Heart left ventricle (tissue), 16 donors: ENCODE data around the gene RAB11FIP4. TPM values are rescaled to one million over a fixed set of nuclear protein-coding genes. Genes with fewer than 3 reads are reported as not detected.

Experiments used
- ATAC-seq, 4 donors: fragments of 200-7000 bp; cut with Tn5 transposase; one replicate each; pipeline ENCODE4 v1.9.1; 2020 to 2022; ENCODE audit warnings: moderate library complexity in 4 of 4, mild to moderate bottlenecking in 3 of 4, moderate number of reproducible peaks in 1 of 4
- DNase-seq, 5 donors: peaks; one replicate each; pipeline ENCODE4 v3.0.0-alpha.2; 2020
- H3K27ac ChIP-seq, 12 donors: fragments of 200-600 bp; sonication (generic) in 4 of 12; one replicate each; pipeline versions ENCODE4 v1.5.0 to v1.8.0; 2016 to 2022; ENCODE audit warnings: mild to moderate bottlenecking in 2 of 12
- H3K27me3 ChIP-seq, 9 donors: fragments of 200-600 bp; sonication (generic) in 2 of 9; one replicate each; pipeline versions ENCODE4 v1.5.1 to v1.8.0; 2016 to 2022; ENCODE audit warnings: mild to moderate bottlenecking in 3 of 9
- H3K36me3 ChIP-seq, 9 donors: fragments of 200-600 bp; sonication (generic) in 2 of 9; one replicate each; pipeline versions ENCODE4 v1.5.0 to v1.8.0; 2018 to 2022; ENCODE audit warnings: mild to moderate bottlenecking in 2 of 9
- H3K4me1 ChIP-seq, 12 donors: fragments of 200-600 bp; sonication (generic) in 4 of 12; one replicate each; pipeline versions ENCODE4 v1.5.0 to v1.8.0; 2016 to 2022; ENCODE audit warnings: mild to moderate bottlenecking in 3 of 12
- H3K4me3 ChIP-seq, 12 donors: fragments of 200-600 bp; sonication (generic) in 4 of 12; one replicate each; pipeline versions ENCODE4 v1.5.0 to v1.8.0; 2017 to 2022; ENCODE audit warnings: mild to moderate bottlenecking in 9 of 12, moderate library complexity in 4 of 12
- H3K9me3 ChIP-seq, 12 donors: fragments of 200-600 bp; sonication (generic) in 4 of 12; one replicate each; pipeline versions ENCODE4 v1.5.0 to v1.8.0; 2016 to 2022; ENCODE audit warnings: mild to moderate bottlenecking in 1 of 12
- POLR2A ChIP-seq, 2 donors: fragments of 450-650 bp; IDR thresholded peaks; one replicate each; pipeline ENCODE4 v1.6.1; 2017; ENCODE audit warnings: antibody characterized with exemption in 2 of 2, mild to moderate bottlenecking in 2 of 2, moderate library complexity in 2 of 2
- WGBS, 4 donors: extraction: QIAGEN DNeasy Blood & Tissue Kit in 2 of 4; methylation state at CpG; one replicate each; pipeline versions ENCODE4 v1.1.5 to v1.1.7; 2013 to 2018; 5-methylcytosine and 5-hydroxymethylcytosine counted together
- intact Hi-C, 10 donors: fragments of 100-400 bp; cut with DNase I; formaldehyde crosslinking; loops; one replicate each; pipeline versions ENCODE4 v1.11.1 to v1.14.2; 2022
- polyA plus RNA-seq, 2 donors: library from polyadenylated mRNA; stranded (reverse); fragments of 200-250 nt; gene quantifications; one replicate each; pipeline ENCODE4 v1.2.3, GENCODE V29; 2013
- total RNA-seq, 9 donors: library from RNA; depleted of rRNA in 2 of 9; stranded (reverse); fragments of >200 nt in 2 of 9; fragmentation: NEBNext Ultra II Directional in 3 of 9; extraction: Animal tissue kit (Norgen Biotek cat#: 25700) in 3 of 9; gene quantifications; one replicate each; pipeline versions ENCODE4 v1.1.0 to v1.2.4, GENCODE V29; 2016 to 2023
- TF ChIP-seq, protein P1 (sequence below), 12 donors: fragments of 200-600 bp; sonication (generic) in 4 of 12; IDR thresholded peaks; one replicate each; pipeline versions ENCODE4 v1.5.0 to v1.8.0; 2018 to 2022; ENCODE audit warnings: antibody characterized with exemption in 12 of 12, mild to moderate bottlenecking in 5 of 12
- donor health status: ischemic (EF 13 %, LVEDD 7.1; RV severe dilation, severe dysfunction).
- donor health status: healthy with polysubstance abuse.
- donor health status: DM: no; HTN: yes; CAD: no.
- donor health status: DM: no; HTN: no; CAD: no.
- donor health status: ischemic (EF 25% LVEDD 6.9; RV normal size, moderate dysfunction).
- donor health status: ischemic (EF 25% LVEDD 5.7; RV mildly dilated, moderate dysfunction).
- donor health status: healthy.
- donor health status: DM: yes; HTN: yes; CAD: no.
- donor health status: ischemic (EF 35%, LVEDD 5.7; RV mildly dilated, moderate dysfunction).
- donor health status: nonischemic (EF 11% LVEDD 7.7; RV severe dilation, severe dysfunction).
- donor health status: DM: yes; HTN: yes; CAD: no.
- donor health status: PGD.
- donor health status: ischemic (EF 29% LVEDD 5.4; RV normal size, mild dysfunction).
- donor health status: nonischemic (EF 23%, LVEDD 6.1; RV moderate dilation, normal function).

The RAB11FIP4 gene
- total and polyA plus RNA-seq, 11 donors: 1.5 to 13.7 (median 8.3) TPM

DNA sequence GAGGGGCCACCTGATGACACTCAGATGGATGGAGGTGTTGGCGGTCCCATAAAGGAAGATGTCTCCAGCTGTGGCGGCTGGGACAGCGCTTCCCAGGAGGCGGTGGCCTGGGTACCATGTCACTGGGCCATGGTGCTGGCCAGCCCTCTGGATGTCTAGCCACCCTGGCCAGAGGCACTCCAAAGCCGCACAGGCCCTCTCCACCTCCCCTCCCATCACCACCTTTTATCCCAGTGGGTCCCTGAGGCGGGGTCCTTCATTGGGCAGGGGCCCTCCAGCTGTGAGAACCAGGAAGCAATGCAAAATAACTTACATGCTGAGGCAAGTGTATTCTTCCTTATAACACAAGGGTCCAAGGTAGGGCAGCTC, 23.1 kb downstream of the RAB11FIP4 start:
- Histone ChIP-seq H3K36me3 (no peaks in the 10 kb centered on the region), H3K4me3 (no peak overlapping the region), H3K4me1 (peaks cover 0 to 21% (median 8%) of the 10 kb centered on the region in 12 donors), H3K9me3 (no peaks in the 10 kb centered on the region), H3K27me3 (no peaks in the 10 kb centered on the region), H3K27ac (peak overlapping the region in 1 of 12 donors; percentile 34)
- no peak for ATAC-seq
- TF ChIP-seq, protein P1, sequence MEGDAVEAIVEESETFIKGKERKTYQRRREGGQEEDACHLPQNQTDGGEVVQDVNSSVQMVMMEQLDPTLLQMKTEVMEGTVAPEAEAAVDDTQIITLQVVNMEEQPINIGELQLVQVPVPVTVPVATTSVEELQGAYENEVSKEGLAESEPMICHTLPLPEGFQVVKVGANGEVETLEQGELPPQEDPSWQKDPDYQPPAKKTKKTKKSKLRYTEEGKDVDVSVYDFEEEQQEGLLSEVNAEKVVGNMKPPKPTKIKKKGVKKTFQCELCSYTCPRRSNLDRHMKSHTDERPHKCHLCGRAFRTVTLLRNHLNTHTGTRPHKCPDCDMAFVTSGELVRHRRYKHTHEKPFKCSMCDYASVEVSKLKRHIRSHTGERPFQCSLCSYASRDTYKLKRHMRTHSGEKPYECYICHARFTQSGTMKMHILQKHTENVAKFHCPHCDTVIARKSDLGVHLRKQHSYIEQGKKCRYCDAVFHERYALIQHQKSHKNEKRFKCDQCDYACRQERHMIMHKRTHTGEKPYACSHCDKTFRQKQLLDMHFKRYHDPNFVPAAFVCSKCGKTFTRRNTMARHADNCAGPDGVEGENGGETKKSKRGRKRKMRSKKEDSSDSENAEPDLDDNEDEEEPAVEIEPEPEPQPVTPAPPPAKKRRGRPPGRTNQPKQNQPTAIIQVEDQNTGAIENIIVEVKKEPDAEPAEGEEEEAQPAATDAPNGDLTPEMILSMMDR (IDR thresholded peaks at IDR 0.05): no peak
- no peak for TF ChIP-seq POLR2A (IDR thresholded peaks at IDR 0.05)
- intact Hi-C loops: no loop called here
- DNase-seq: no peak
- 77 to 89% (median 85%) methylated on average over 6 of the region's 6 CpGs for WGBS, 4 donors

DNA sequence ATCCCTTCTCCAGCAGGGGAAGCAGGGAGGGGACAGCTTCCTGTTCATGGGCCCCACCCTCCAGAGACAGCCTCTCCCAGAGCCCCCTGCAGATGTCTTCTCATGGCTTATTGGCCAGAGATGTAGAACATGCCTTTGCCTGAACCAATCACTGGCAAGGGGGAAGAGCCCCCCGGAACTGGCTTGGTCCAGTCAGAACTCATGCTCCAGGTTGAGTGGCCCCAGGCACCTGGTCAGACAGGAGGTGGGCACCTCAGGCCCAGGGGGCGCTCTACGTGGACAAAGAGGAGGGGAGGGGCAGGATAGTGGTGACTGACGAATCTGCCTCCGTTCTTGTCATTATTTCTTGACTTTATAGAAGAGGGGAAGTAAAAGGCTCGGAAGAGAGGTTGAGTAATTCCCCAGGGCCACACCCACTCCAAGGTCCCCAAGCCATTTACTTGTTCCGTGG, 23.6 kb downstream of the RAB11FIP4 start:
- H3K36me3 ChIP-seq: no peaks in the 10 kb centered on the region
- DNase-seq: peak in 1 of 5 donors; percentile 3

DNA sequence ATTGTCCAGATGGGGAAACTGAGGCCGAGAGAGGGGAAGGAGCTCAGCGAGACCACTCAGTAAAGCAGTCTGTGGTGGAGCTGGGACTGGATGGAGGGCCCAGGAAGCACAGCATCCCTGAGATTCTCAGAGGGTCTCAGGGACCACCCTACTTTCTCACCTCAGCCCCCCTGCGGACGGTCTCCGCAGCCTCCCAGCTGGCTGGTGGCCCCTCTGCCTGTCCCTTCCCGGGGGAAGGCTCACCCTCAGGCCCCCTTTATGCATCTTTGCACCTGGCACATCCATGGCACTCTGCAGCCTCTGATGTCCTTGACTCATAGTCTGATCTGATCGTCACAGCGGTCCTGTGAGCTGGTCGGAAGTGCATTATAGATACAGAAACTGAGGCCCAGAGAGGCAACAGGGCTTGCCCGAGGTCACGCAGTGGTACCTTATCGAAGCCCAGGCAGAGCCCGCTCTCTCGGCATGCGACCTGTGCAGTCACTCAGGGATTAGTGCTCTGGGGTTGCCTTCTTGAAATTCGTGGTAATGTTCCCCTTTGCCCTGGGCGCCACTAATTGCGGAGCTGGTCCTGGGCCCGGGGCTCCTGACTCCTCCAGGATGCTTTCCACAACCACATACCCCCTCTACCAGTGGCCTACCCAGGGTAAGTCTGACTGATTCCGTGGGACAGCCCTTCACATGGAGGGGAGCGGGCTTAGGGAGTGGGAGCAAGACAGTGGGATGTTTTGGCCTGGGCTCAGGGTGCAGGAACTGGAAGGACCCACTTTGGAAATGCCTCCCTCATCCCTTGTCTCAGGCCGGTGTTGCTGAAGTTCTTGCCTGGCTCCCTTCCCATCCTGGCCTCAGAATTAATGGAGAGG, 24.4 kb downstream of the RAB11FIP4 start:
- TF ChIP-seq, protein P1 (IDR thresholded peaks at IDR 0.05): no peak
- no peak for TF ChIP-seq POLR2A (IDR thresholded peaks at IDR 0.05)
- peak in 1 of 5 donors; percentile 11 for DNase-seq
- WGBS, 4 donors: 83 to 87% (median 84%) methylated on average over 12 to 22 of the region's 22 CpGs

More for the DNA sequence above, 23.6 kb downstream of the RAB11FIP4 start:
- Histone ChIP-seq H3K4me3 (no peak overlapping the region), H3K4me1 (peaks cover 0 to 21% (median 8%) of the 10 kb centered on the region in 12 donors), H3K27me3 (no peaks in the 10 kb centered on the region), H3K27ac (no peak overlapping the region), H3K9me3 (no peaks in the 10 kb centered on the region)
- no peak for ATAC-seq
- 69 to 73% (median 71%) methylated on average over 7 of the region's 7 CpGs for WGBS, 4 donors
- intact Hi-C loops: no loop called here
- no peak for TF ChIP-seq POLR2A (IDR thresholded peaks at IDR 0.05)
- TF ChIP-seq, protein P1 (IDR thresholded peaks at IDR 0.05): no peak

DNA sequence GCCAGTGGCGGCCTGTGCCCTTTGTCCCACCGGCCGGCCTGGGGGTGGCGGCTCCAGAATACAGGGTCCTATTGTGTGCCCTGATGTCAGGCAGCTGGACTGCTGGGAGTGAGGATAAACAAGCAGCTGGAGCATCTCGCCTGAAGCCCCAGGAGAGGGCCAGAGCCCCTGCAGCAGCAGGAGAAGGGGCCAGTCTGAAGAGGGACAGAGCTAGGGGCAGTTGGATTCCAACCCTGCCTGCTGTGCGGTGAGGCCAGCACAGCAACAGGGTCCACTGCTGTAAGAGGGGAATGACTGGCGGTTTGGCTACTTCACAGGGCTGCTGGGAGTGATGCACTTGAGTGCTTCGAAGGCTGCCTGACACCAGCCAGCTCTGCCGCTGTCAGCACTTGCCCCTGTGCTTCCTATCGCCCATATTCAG, 25.0 kb downstream of the RAB11FIP4 start:
- peak overlapping the region in 1 of 12 donors; percentile 43 for H3K27ac ChIP-seq
- DNase-seq (peak in 2 of 5 donors; percentile 50 to 70), ATAC-seq (peak; percentile 48 to 65 (median 60))
- TF ChIP-seq, protein P1 (IDR thresholded peaks at IDR 0.05): no peak
- TF ChIP-seq POLR2A (IDR thresholded peaks at IDR 0.05): no peak
- H3K4me3 ChIP-seq: no peak overlapping the region
- H3K4me1 ChIP-seq: peaks cover 0 to 21% (median 8%) of the 10 kb centered on the region in 12 donors
- H3K36me3 ChIP-seq: no peaks in the 10 kb centered on the region
- intact Hi-C loops: no loop called here
- H3K27me3 ChIP-seq: no peaks in the 10 kb centered on the region
- peaks cover 0 to under 1% (median 0%) of the 10 kb centered on the region in 12 donors for H3K9me3 ChIP-seq
- WGBS, 4 donors: 31 to 47% (median 35%) methylated on average over 8 to 10 of the region's 10 CpGs

More for the DNA sequence above, 24.4 kb downstream of the RAB11FIP4 start:
- intact Hi-C loops: no loop called here
- Histone ChIP-seq H3K4me3 (no peak overlapping the region), H3K36me3 (no peaks in the 10 kb centered on the region), H3K4me1 (peaks cover 0 to 21% (median 8%) of the 10 kb centered on the region in 12 donors), H3K27ac (no peak overlapping the region), H3K9me3 (no peaks in the 10 kb centered on the region), H3K27me3 (no peaks in the 10 kb centered on the region)
- ATAC-seq: no peak
